ENCODE data around the gene FASTKD2.

GRCh38 chr2:206740800-206741199, 24.6 kb upstream of the FASTKD2 start:
- no peak for TF ChIP-seq POLR2A (IDR thresholded peaks at IDR 0.05)
- no peak for TF ChIP-seq EP300 (IDR thresholded peaks at IDR 0.05)
- TF ChIP-seq CTCF (IDR thresholded peaks at IDR 0.05): no peak
